Brain microvascular endothelial cell (primary cell): ENCODE measurements around the gene SERPIND1.

ENCODE experiments used
- DNase-seq: peaks from one replicate; pipeline ENCODE4 v3.0.0-alpha.2; 2020
- H3K27ac ChIP-seq: fragments of 250-450 bp; sonication (Bioruptor Pico); 2 replicates; pipeline ENCODE4 v1.5.1; 2020; ENCODE audit warnings: mild to moderate bottlenecking, moderate library complexity
- H3K27me3 ChIP-seq: fragments of 250-450 bp; sonication (Bioruptor Pico); replicated peaks from 2 replicates; pipeline ENCODE4 v1.5.1; 2020; ENCODE audit warnings: mild to moderate bottlenecking
- H3K36me3 ChIP-seq: fragments of 250-450 bp; sonication (Bioruptor Pico); replicated peaks from 2 replicates; pipeline ENCODE4 v1.5.1; 2020; ENCODE audit warnings: mild to moderate bottlenecking
- H3K4me3 ChIP-seq: 2 replicates; pipeline ENCODE4 v1.5.1; 2011; ENCODE audit warnings: low read depth, mild to moderate bottlenecking, control low read depth, low read length, moderate library complexity
- CTCF ChIP-seq: IDR thresholded peaks from 2 replicates; pipeline ENCODE4 v1.5.1; 2011; ENCODE audit warnings: low read depth, mild to moderate bottlenecking, moderate library complexity, low read length, control low read depth, inconsistent platforms; ENCODE audit errors: missing control alignments
- in situ Hi-C: cut with HindIII; loops from 2 replicates; pipeline ENCODE4 v1.10.0; 2017; ENCODE audit warnings: low sequenced_read_pairs, low pct_ligation_motif_present

The SERPIND1 gene

GRCh38 chr22:20833225-20833665 is 59.3 kb downstream of the SERPIND1 start:
- peaks cover 35% of the 10 kb centered on the region for H3K36me3 ChIP-seq
- in situ Hi-C loops, result no loop called here
- no peak overlapping the region for H3K27ac ChIP-seq
- H3K4me3 ChIP-seq, result no peak overlapping the region
- H3K27me3 ChIP-seq, result no peaks in the 10 kb centered on the region
- TF ChIP-seq CTCF, result no peak
- DNase-seq, result no peak

- in situ Hi-C loops, result no loop called here
- no peak for TF ChIP-seq CTCF
- H3K36me3 ChIP-seq, result peaks cover 32% of the 10 kb centered on the region
- no peak overlapping the region for H3K4me3 ChIP-seq
- DNase-seq, result no peak
- no peak overlapping the region for H3K27ac ChIP-seq
- no peaks in the 10 kb centered on the region for H3K27me3 ChIP-seq
Measured at GRCh38 chr22:20834206-20834605, 60.3 kb downstream of the SERPIND1 start.

GRCh38 chr22:20834725-20835124 is 60.8 kb downstream of the SERPIND1 start:
- H3K27ac ChIP-seq, result no peak overlapping the region
- DNase-seq, result no peak
- TF ChIP-seq CTCF, result no peak
- no peak overlapping the region for H3K4me3 ChIP-seq
- in situ Hi-C loops, result no loop called here
- H3K27me3 ChIP-seq, result no peaks in the 10 kb centered on the region
- H3K36me3 ChIP-seq, result peaks cover 32% of the 10 kb centered on the region
